H9 (cell line): ENCODE results near the gene WDR33. TPM values are rescaled to one million over a fixed set of nuclear protein-coding genes. Genes with fewer than 3 reads are reported as not detected.

Source experiments
- DNase-seq: peaks from one replicate; pipeline ENCODE4 v3.0.0-alpha.2; 2017
- H2AFZ ChIP-seq: one replicate; pipeline ENCODE4 v1.6.1; 2013; ENCODE audit warnings: mild to moderate bottlenecking, low read length, control low read depth, moderate library complexity
- H2AK5ac ChIP-seq: 2 replicates; pipeline ENCODE4 v1.6.1; 2013; ENCODE audit warnings: low read length, control low read depth, mixed read lengths; ENCODE audit not compliant: insufficient read length
- H2BK120ac ChIP-seq: one replicate; pipeline ENCODE4 v1.6.1; 2013; ENCODE audit warnings: low read depth, mild to moderate bottlenecking, low read length, control low read depth, inconsistent platforms; ENCODE audit not compliant: poor library complexity, severe bottlenecking
- H2BK12ac ChIP-seq: 2 replicates; pipeline ENCODE4 v1.6.1; 2013; ENCODE audit warnings: low read length, control low read depth, mixed read lengths, low read depth; ENCODE audit not compliant: insufficient read length
- H2BK15ac ChIP-seq: 2 replicates; pipeline ENCODE4 v1.6.1; 2013; ENCODE audit warnings: low read depth, low read length, control low read depth
- H2BK20ac ChIP-seq: one replicate; pipeline ENCODE4 v1.6.1; 2013; ENCODE audit warnings: low read depth, mild to moderate bottlenecking, low read length, control low read depth, inconsistent platforms; ENCODE audit not compliant: poor library complexity, severe bottlenecking
- H2BK5ac ChIP-seq: 2 replicates; pipeline ENCODE4 v1.6.1; 2013; ENCODE audit warnings: low read length, control low read depth, mixed read lengths; ENCODE audit not compliant: insufficient read length
- H3K14ac ChIP-seq: 2 replicates; pipeline ENCODE4 v1.6.1; 2013; ENCODE audit warnings: low read length, control low read depth; ENCODE audit not compliant: insufficient read depth
- H3K18ac ChIP-seq: 2 replicates; pipeline ENCODE4 v1.6.1; 2013; ENCODE audit warnings: low read depth, mild to moderate bottlenecking, mixed read lengths, low read length, control low read depth; ENCODE audit not compliant: insufficient read length
- H3K23ac ChIP-seq: 2 replicates; pipeline ENCODE4 v1.6.1; 2013; ENCODE audit warnings: low read length, control low read depth, mixed read lengths, low read depth; ENCODE audit not compliant: insufficient read length
- H3K23me2 ChIP-seq: 2 replicates; pipeline ENCODE4 v1.6.1; 2013; ENCODE audit warnings: low read depth, mild to moderate bottlenecking, mixed read lengths, low read length, control low read depth; ENCODE audit not compliant: insufficient read length, poor library complexity, severe bottlenecking
- H3K27ac ChIP-seq: 2 replicates; pipeline ENCODE4 v1.5.1; 2013; ENCODE audit warnings: low read length, control low read depth, mixed read lengths, low read depth; ENCODE audit not compliant: insufficient read length
- H3K27me3 ChIP-seq: 2 replicates; pipeline ENCODE4 v1.6.1; 2013; ENCODE audit warnings: low read length, control low read depth, inconsistent platforms; ENCODE audit not compliant: insufficient read depth
- H3K4ac ChIP-seq: 2 replicates; pipeline ENCODE4 v1.6.1; 2013; ENCODE audit warnings: low read depth, mild to moderate bottlenecking, control low read depth, inconsistent platforms, low read length, moderate library complexity
- H3K4me1 ChIP-seq: 2 replicates; pipeline ENCODE4 v1.6.1; 2013; ENCODE audit warnings: low read length, control low read depth, inconsistent platforms; ENCODE audit not compliant: insufficient read depth
- H3K4me2 ChIP-seq: 2 replicates; pipeline ENCODE4 v1.6.1; 2013; ENCODE audit warnings: low read length, control low read depth, mixed read lengths; ENCODE audit not compliant: insufficient read length, insufficient read depth
- H3K56ac ChIP-seq: 2 replicates; pipeline ENCODE4 v1.6.1; 2013; ENCODE audit warnings: low read depth, mild to moderate bottlenecking, mixed read lengths, low read length, control low read depth; ENCODE audit not compliant: insufficient read length
- H3K79me1 ChIP-seq: 2 replicates; pipeline ENCODE4 v1.6.1; 2013; ENCODE audit warnings: low read depth, mild to moderate bottlenecking, moderate library complexity, low read length, control low read depth, inconsistent platforms; ENCODE audit not compliant: insufficient read depth, poor library complexity, severe bottlenecking
- H3K79me2 ChIP-seq: 2 replicates; pipeline ENCODE4 v1.6.1; 2013; ENCODE audit warnings: low read length, control low read depth, inconsistent platforms; ENCODE audit not compliant: insufficient read depth
- H3K9ac ChIP-seq: 2 replicates; pipeline ENCODE4 v1.6.1; 2013; ENCODE audit warnings: low read length, control low read depth, mixed read lengths; ENCODE audit not compliant: insufficient read length; ENCODE audit errors: extremely low read depth
- H3K9me3 ChIP-seq: one replicate; pipeline ENCODE4 v1.6.1; 2013; ENCODE audit warnings: low read depth, low read length, inconsistent platforms; ENCODE audit not compliant: control insufficient read depth
- H3T11ph ChIP-seq: one replicate; pipeline ENCODE4 v1.6.1; 2013; ENCODE audit warnings: mild to moderate bottlenecking, low read length, control low read depth, inconsistent platforms
- H4K20me1 ChIP-seq: one replicate; pipeline ENCODE4 v1.6.1; 2013; ENCODE audit not compliant: control insufficient read depth, insufficient read length, insufficient read depth
- H4K5ac ChIP-seq: 2 replicates; pipeline ENCODE4 v1.6.1; 2013; ENCODE audit warnings: low read depth, mild to moderate bottlenecking, mixed read lengths, low read length, control low read depth; ENCODE audit not compliant: insufficient read length
- H4K8ac ChIP-seq: replicated peaks from 2 replicates; pipeline ENCODE4 v1.6.1; 2013; ENCODE audit warnings: low read length, control low read depth, mixed read lengths, low read depth; ENCODE audit not compliant: insufficient read length
- H4K91ac ChIP-seq: 2 replicates; pipeline ENCODE4 v1.6.1; 2013; ENCODE audit warnings: low read depth, mild to moderate bottlenecking, moderate library complexity, mixed read lengths, low read length, control low read depth; ENCODE audit not compliant: insufficient read length
- H3K27ac Mint-ChIP-seq, 3 experiments: 2 replicates in 2 of 3; 3 replicates in 1 of 3; pipeline ENCODE4 v1.8.0; 2020 to 2021; ENCODE audit warnings: mixed read lengths in 3 of 3, mild to moderate bottlenecking in 1 of 3, moderate library complexity in 1 of 3
- H3K27me3 Mint-ChIP-seq: 2 replicates; pipeline ENCODE4 v1.8.0; 2021; ENCODE audit warnings: low read depth, mild to moderate bottlenecking, moderate library complexity, mixed read lengths
- H3K36me3 Mint-ChIP-seq, 3 experiments: 2 replicates in 2 of 3; 3 replicates in 1 of 3; pipeline ENCODE4 v1.8.0; 2020 to 2021; ENCODE audit warnings: low read depth in 3 of 3, mixed read lengths in 3 of 3; ENCODE audit not compliant: insufficient read depth in 1 of 3
- H3K4me1 Mint-ChIP-seq, 2 experiments: 2 replicates each; pipeline ENCODE4 v1.8.0; 2020; ENCODE audit warnings: mixed read lengths in 2 of 2
- H3K4me3 Mint-ChIP-seq, 2 experiments: 2 replicates in 1 of 2; 3 replicates in 1 of 2; pipeline ENCODE4 v1.8.0; 2020 to 2021; ENCODE audit warnings: mild to moderate bottlenecking in 2 of 2, mixed read lengths in 2 of 2, moderate library complexity in 1 of 2
- H3K9me3 Mint-ChIP-seq, 2 experiments: 2 replicates in 1 of 2; 3 replicates in 1 of 2; pipeline ENCODE4 v1.8.0; 2020; ENCODE audit warnings: mild to moderate bottlenecking in 2 of 2, mixed read lengths in 2 of 2, moderate library complexity in 1 of 2
- total RNA-seq: library from RNA; stranded (reverse); gene quantifications from 2 replicates; pipeline ENCODE4 v1.2.1, GENCODE V29; 2021
- TF ChIP-seq, protein P1 (sequence below): fragments of 200-600 bp; sonication (generic); conservative IDR thresholded peaks from 3 replicates; pipeline ENCODE4 v1.8.0; 2021; ENCODE audit warnings: antibody characterized with exemption, mild to moderate bottlenecking

Gene WDR33
- total RNA-seq, 1 experiment from 2014 or later, result 86.0 TPM

DNA sequence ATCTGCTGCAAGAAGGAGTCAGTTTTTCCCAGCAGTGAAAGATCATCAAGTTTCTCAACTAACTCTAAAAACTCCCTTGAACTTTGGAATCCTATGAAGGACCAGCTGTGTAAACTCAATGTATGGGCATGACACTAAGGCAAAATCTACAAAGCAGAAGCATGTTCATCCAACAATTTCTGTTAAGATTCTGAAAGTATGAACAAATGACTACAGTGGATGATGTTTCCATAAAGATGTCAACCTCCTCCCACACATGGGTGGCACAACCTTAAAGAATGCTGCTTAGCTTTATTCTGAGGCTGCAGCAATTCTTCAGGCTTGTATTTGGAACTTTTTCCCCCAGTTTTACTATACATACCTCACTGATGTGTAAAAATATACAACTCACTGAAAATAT is 47.2 kb downstream of the WDR33 start:
- no peaks in the 10 kb centered on the region for H3K79me2 ChIP-seq
- H4K20me1 ChIP-seq, result no peaks in the 10 kb centered on the region
- no peak overlapping the region for H3T11ph ChIP-seq
- H4K8ac ChIP-seq, result no peak overlapping the region
- H3K4me1 ChIP-seq, result no peaks in the 10 kb centered on the region
- no peak overlapping the region for H2BK20ac ChIP-seq
- Mint-ChIP-seq H3K9me3 (no peaks in the 10 kb centered on the region), H3K27me3 (no peaks in the 10 kb centered on the region), H3K27ac (no peak overlapping the region), H3K4me3 (no peak overlapping the region), H3K36me3 (peaks cover 30 to 71% (median 69%) of the 10 kb centered on the region in 3 experiments; a peak in 6 of 7 replicates), H3K4me1 (no peaks in the 10 kb centered on the region)
- H2BK12ac ChIP-seq, result no peak overlapping the region
- no peak overlapping the region for H2AFZ ChIP-seq
- H3K9ac ChIP-seq, result no peak overlapping the region
- no peak overlapping the region for H2BK5ac ChIP-seq
- no peak overlapping the region for H4K5ac ChIP-seq
- no peaks in the 10 kb centered on the region for H3K27me3 ChIP-seq
- H3K79me1 ChIP-seq, result no peaks in the 10 kb centered on the region
- no peak overlapping the region for H2BK15ac ChIP-seq
- no peak overlapping the region for H3K14ac ChIP-seq
- no peaks in the 10 kb centered on the region for H3K23me2 ChIP-seq
- no peak overlapping the region for H3K27ac ChIP-seq
- DNase-seq, result no peak
- TF ChIP-seq, protein P1, sequence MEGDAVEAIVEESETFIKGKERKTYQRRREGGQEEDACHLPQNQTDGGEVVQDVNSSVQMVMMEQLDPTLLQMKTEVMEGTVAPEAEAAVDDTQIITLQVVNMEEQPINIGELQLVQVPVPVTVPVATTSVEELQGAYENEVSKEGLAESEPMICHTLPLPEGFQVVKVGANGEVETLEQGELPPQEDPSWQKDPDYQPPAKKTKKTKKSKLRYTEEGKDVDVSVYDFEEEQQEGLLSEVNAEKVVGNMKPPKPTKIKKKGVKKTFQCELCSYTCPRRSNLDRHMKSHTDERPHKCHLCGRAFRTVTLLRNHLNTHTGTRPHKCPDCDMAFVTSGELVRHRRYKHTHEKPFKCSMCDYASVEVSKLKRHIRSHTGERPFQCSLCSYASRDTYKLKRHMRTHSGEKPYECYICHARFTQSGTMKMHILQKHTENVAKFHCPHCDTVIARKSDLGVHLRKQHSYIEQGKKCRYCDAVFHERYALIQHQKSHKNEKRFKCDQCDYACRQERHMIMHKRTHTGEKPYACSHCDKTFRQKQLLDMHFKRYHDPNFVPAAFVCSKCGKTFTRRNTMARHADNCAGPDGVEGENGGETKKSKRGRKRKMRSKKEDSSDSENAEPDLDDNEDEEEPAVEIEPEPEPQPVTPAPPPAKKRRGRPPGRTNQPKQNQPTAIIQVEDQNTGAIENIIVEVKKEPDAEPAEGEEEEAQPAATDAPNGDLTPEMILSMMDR, result no peak
- no peak overlapping the region for H3K4me2 ChIP-seq
- H4K91ac ChIP-seq, result no peak overlapping the region
- no peak overlapping the region for H3K4ac ChIP-seq
- no peak overlapping the region for H2AK5ac ChIP-seq
- H3K9me3 ChIP-seq, result no peaks in the 10 kb centered on the region
- no peak overlapping the region for H2BK120ac ChIP-seq
- no peak overlapping the region for H3K56ac ChIP-seq
- no peak overlapping the region for H3K23ac ChIP-seq
- H3K18ac ChIP-seq, result no peak overlapping the region
